NOMO-1 (cell line): ENCODE measurements around the gene PICK1.

ENCODE experiments used
- DNase-seq, 2 experiments: peaks; one replicate each; lab custom pipeline; 2025; ENCODE audit not compliant: unreplicated experiment in 2 of 2; lab: John Stamatoyannopoulos, UW

Gene PICK1

GRCh38 chr22:38086001-38086845 is 29.0 kb downstream of the PICK1 start:
- no peak for DNase-seq

GRCh38 chr22:38086942-38087341 is 29.7 kb downstream of the PICK1 start:
- DNase-seq, result no peak

GRCh38 chr22:38087855-38088254 is 30.7 kb downstream of the PICK1 start:
- no peak for DNase-seq

- no peak for DNase-seq
Measured at GRCh38 chr22:38088629-38089473, 31.6 kb downstream of the PICK1 start.

DNA sequence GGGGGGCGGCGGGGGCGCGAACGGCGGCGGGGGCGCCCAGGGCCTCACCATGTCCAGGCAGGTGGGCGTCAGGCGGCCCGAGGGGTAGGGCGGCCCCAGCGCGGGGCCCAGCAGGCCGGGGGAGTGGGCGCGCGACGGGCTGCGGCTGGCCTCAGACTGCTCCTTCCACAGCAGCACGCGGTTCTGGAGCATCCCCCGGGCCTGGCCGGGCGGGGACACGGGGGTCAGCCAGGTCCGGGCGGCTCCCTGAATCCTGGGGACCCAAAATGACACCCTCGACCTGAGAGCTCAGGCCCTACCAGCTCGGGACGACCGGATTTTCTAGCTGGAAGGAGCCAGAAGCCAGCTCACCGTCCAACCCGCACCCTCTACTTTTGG is 32.3 kb downstream of the PICK1 start:
- no peak for DNase-seq

GRCh38 chr22:38097058-38097457 is 39.9 kb downstream of the PICK1 start:
- no peak for DNase-seq

GRCh38 chr22:38097557-38098409 is 40.6 kb downstream of the PICK1 start:
- DNase-seq, result no peak

DNA sequence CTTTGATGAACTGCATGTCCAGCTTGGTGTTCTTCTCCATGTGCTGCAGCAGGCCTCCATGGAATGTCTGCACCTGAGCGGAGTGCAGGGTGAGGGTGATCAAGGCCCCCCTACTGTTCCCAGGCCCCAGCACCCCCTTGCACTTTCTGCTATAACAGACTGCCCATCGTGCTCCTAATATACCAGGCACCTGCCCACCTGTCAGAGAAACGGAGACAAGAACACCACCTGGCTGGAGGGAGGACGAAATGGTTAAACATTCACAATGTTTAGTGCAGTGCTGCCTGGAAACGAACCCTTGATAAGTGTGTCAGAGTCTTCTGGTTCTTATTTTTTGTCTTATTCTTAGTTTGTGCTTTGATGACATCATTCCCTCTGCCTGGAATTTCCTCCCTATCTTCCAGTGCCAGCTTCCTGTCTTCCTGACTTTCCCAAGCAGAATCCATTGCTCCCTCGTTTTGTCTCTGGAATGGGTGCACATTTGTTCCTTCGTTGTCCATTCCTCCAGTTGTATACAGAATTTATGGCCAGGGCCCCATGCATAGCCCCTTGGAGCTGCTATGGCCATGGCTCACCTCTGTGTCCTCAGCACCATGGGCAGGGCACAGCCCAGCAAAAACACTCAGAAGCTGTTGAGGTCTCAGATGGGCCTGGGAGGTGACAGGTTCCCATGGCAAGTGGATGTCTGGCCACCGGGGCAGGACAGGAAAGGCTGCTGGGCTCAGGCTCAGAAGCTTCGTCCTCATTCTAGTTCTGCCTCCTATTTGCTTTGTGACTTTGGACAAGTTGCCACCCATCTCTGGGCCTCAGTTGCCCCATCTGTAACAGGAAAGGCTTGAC is 41.4 kb downstream of the PICK1 start:
- DNase-seq, result no peak

DNA sequence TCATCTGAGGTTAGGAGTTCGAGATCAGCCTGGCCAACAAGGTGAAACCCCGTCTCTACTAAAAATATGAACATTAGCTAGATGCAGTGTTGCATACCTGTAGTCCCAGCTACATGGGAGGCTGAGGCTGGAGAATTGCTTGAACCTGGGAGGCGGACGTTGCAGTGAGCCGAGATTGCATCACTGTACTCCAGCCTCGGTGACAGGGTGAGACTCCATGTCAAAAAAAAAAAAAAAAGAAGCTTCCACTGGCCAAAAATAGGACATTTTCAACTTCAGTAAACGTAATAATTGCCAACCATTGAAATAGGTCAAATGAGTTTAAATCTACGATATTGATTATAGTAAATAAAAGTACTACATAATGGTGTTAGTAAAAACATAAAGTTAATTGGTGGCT is 46.4 kb downstream of the PICK1 start:
- DNase-seq, result no peak

GRCh38 chr22:38104084-38104483 is 46.9 kb downstream of the PICK1 start:
- DNase-seq, result peak in 1 of 2 experiments; percentile 16

- DNase-seq, result no peak
Measured at GRCh38 chr22:38106814-38107578, 49.8 kb downstream of the PICK1 start.

DNA sequence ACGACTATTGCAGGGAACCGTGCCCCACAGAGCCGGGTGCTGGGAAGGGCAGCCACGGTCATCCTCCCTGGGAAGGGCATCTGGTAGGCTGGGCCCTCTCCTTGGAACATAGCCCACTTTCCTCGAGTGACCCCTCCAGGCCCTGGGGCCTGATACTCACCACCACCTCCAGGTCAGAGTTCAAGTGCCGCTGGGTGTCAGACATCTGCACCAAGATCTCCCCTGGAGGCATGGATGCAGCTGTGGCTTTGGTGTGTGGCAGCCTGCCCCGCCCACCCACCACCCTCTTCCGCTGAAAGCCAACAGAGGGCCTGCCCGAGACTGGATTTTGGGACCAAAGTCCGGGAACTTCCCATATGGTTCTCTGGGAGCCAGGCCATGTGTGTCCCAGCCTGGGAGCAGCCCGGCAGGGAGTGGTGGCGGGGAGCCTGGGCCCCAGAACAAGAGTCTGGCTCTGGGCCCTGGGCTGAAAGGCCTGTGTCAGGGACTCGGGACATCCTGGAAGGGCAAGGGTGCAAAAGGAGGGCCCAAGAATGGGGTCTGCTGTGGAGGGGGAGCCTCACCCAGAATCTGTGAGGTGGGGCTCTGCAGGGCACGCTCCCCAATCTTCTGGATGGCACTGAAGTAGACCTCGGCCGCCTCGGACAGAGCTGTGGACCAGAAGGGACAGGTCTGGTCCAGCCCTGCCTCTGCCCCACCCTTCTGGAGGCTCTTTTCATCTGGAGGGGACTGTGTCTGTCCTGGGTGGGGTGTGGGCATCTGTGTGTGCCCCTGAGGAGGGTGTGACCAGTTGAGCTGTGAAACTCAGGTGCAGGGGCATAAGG is 50.7 kb downstream of the PICK1 start:
- no peak for DNase-seq

DNA sequence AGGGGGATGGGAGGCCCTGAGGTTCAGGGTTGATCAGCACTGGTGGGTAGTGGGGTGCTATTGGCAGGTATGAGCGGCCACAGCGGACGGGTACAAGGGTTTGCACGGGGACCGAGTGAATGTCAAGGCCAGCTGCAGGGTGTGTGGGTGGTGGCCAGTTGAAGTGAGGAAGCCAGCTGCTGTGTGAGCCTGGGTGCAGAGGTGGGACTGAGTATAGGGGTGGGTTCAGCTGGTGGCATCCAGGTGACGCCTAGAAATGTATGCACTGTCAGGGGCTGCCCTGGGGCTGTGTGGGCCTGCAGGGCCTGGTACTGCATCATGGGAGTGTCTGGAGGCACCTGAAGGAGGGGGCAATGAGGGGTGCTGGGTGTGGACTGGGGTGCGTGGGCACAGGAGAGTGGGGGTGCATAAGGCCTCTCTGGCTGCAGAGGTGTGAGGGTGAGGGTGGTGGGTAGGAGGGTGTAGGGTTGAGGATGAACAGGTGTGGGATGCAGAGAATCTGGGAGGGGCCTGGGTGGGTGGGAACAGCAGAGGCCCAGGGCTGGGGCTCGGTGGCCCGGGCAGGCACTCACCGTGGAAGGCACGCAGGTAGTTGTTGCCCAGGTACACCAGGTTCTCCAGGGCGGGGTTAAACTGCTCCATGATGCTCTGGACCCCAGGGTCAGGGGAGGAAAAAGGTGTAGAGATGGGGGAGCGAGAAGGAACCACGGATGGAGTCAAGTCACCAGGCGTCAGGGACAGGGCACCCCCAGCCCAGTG is 51.5 kb downstream of the PICK1 start:
- no peak for DNase-seq

- DNase-seq, result no peak
Measured at GRCh38 chr22:38109371-38110001, 52.3 kb downstream of the PICK1 start.

GRCh38 chr22:38110008-38110862 is 53.0 kb downstream of the PICK1 start, which contains the start of gene BAIAP2L2:
Gene BAIAP2L2 (minus strand): TSS chr22:38110684. CDS start chr22:38110525, 159 bp downstream.
- no peak for DNase-seq
